GM18502 (cell line): Measurements from ENCODE around the gene RBBP7.

ENCODE experiments used
- ATAC-seq: cut with Tn5 transposase; IDR thresholded peaks from one replicate; pipeline ENCODE4 v1.9.1; 2021; ENCODE audit warnings: mild to moderate bottlenecking; ENCODE audit not compliant: unreplicated experiment, poor library complexity

Gene RBBP7

GRCh38 chrX:16870095-16870861 lies at the start of gene RBBP7:
TSS of gene RBBP7 (minus strand) at chrX:16870362. CDS start at chrX:16870053, 309 bp downstream.
- ATAC-seq: peak; percentile 86

- no peak for ATAC-seq
Observed at GRCh38 chrX:16918979-16919378, 48.8 kb upstream of the RBBP7 start.

GRCh38 chrX:16917120-16917519 lies 47.0 kb upstream of the RBBP7 start:
- no peak for ATAC-seq

- ATAC-seq: no peak
Observed at GRCh38 chrX:16916561-16916960, 46.4 kb upstream of the RBBP7 start.

- no peak for ATAC-seq
Observed at GRCh38 chrX:16914058-16914457, 43.9 kb upstream of the RBBP7 start.

- ATAC-seq: no peak
Observed at GRCh38 chrX:16910376-16910775, 40.2 kb upstream of the RBBP7 start.

GRCh38 chrX:16903274-16904022 lies 33.3 kb upstream of the RBBP7 start:
- peak; percentile 78 for ATAC-seq

- ATAC-seq: no peak
Observed at GRCh38 chrX:16897445-16897844, 27.3 kb upstream of the RBBP7 start.

GRCh38 chrX:16892504-16893362 lies 22.6 kb upstream of the RBBP7 start:
- ATAC-seq: peak; percentile 84

GRCh38 chrX:16885628-16886027 lies 15.5 kb upstream of the RBBP7 start:
- ATAC-seq: no peak

GRCh38 chrX:16883487-16883804 lies 13.3 kb upstream of the RBBP7 start:
- ATAC-seq: no peak

GRCh38 chrX:16882702-16883486 lies 12.7 kb upstream of the RBBP7 start:
- ATAC-seq: peak; percentile 81

- peak; percentile 57 for ATAC-seq
Observed at GRCh38 chrX:16882169-16882568, 12.0 kb upstream of the RBBP7 start.

GRCh38 chrX:16876696-16877095 lies 6.5 kb upstream of the RBBP7 start:
- ATAC-seq: no peak

GRCh38 chrX:16874458-16875095 lies 4.4 kb upstream of the RBBP7 start:
- no peak for ATAC-seq

- ATAC-seq: no peak
Observed at GRCh38 chrX:16873106-16873505, 2.9 kb upstream of the RBBP7 start.

- peak; percentile 11 for ATAC-seq
Observed at GRCh38 chrX:16870862-16871815, 977 bp upstream of the RBBP7 start.

GRCh38 chrX:16869393-16870094 lies 618 bp downstream of the RBBP7 start:
- ATAC-seq: peak; percentile 54
